ENCODE measurements around the gene LAMC1.

- TF ChIP-seq CTCF (conservative IDR thresholded peaks at IDR 0.05; ENCODE audit: low read depth, low read length) (no peak), RCOR1 (IDR thresholded peaks at IDR 0.05; ENCODE audit: insufficient replicate concordance, low read length) (no peak), USF2 (IDR thresholded peaks at IDR 0.05; ENCODE audit: low read depth, low read length) (no peak), FOS (IDR thresholded peaks at IDR 0.05; ENCODE audit: low read depth, low read length) (no peak), SMC3 (IDR thresholded peaks at IDR 0.05; ENCODE audit: low read depth, low read length) (no peak), RFX5 (IDR thresholded peaks at IDR 0.05; ENCODE audit: low read depth, low read length) (no peak), ELK1 (IDR thresholded peaks at IDR 0.05; ENCODE audit: borderline replicate concordance, low read depth, low read length) (no peak), RAD21 (IDR thresholded peaks at IDR 0.05; ENCODE audit: low read length) (no peak), POLR2A (IDR thresholded peaks at IDR 0.05; ENCODE audit: low read depth, low read length) (no peak)
These were observed 4.6 kb downstream of the LAMC1 start for GRCh38 chr1:183027791-183028190.

Measured in IMR-90 (cell line).